Chondrocyte (in vitro differentiated cells): ENCODE measurements around the gene AKAP13. TPM values are rescaled to one million over a fixed set of nuclear protein-coding genes. Genes with fewer than 3 reads are reported as not detected.
A peak's percentile ranks its signal among the peaks of the same experiment; 100 is the strongest.

Experiments
- DNase-seq: peaks from one replicate; pipeline ENCODE4 v3.0.0; 2021; ENCODE audit warnings: mixed read lengths, low spot score
- H3K27ac Mint-ChIP-seq: one replicate; pipeline ENCODE4 v1.8.0; 2021; ENCODE audit warnings: mild to moderate bottlenecking, moderate library complexity, mixed read lengths; ENCODE audit not compliant: unreplicated experiment
- H3K27me3 Mint-ChIP-seq: 2 replicates; pipeline ENCODE4 v1.8.0; 2021; ENCODE audit warnings: low read depth, mixed read lengths
- H3K36me3 Mint-ChIP-seq: 2 replicates; pipeline ENCODE4 v1.8.0; 2021; ENCODE audit warnings: low read depth, mixed read lengths
- H3K4me1 Mint-ChIP-seq: 2 replicates; pipeline ENCODE4 v1.8.0; 2021; ENCODE audit warnings: low read depth, mild to moderate bottlenecking, mixed read lengths
- H3K4me3 Mint-ChIP-seq: one replicate; pipeline ENCODE4 v1.8.0; 2021; ENCODE audit warnings: mild to moderate bottlenecking, moderate library complexity, mixed read lengths; ENCODE audit not compliant: unreplicated experiment
- H3K9me3 Mint-ChIP-seq: 2 replicates; pipeline ENCODE4 v1.8.0; 2021; ENCODE audit warnings: low read depth, mixed read lengths
- CTCF ChIP-seq: fragments of 200-600 bp; sonication (generic); IDR thresholded peaks from 2 replicates; pipeline ENCODE4 v1.5.0; 2021; ENCODE audit warnings: antibody characterized with exemption, mild to moderate bottlenecking, moderate library complexity
- total RNA-seq: library from RNA; stranded (reverse); gene quantifications from 3 replicates; pipeline ENCODE4 v1.2.1, GENCODE V29; 2021

The AKAP13 gene
- total RNA-seq, 1 donor from 2014 or later: 80.6 TPM

GRCh38 chr15:85781099-85781498, 400.7 kb downstream of the AKAP13 start:
- Mint-ChIP-seq H3K27me3 (no peaks in the 10 kb centered on the region), H3K9me3 (no peaks in the 10 kb centered on the region), H3K4me1 (peaks cover 21% of the 10 kb centered on the region), H3K36me3 (no peaks in the 10 kb centered on the region), H3K27ac (no peak overlapping the region), H3K4me3 (no peak overlapping the region)
- no peak for DNase-seq
- no peak for TF ChIP-seq CTCF

- Mint-ChIP-seq H3K27ac (no peak overlapping the region), H3K4me3 (no peak overlapping the region), H3K4me1 (peaks cover 28% of the 10 kb centered on the region), H3K36me3 (no peaks in the 10 kb centered on the region), H3K27me3 (no peaks in the 10 kb centered on the region), H3K9me3 (no peaks in the 10 kb centered on the region)
- no peak for DNase-seq
- no peak for TF ChIP-seq CTCF
These were observed 401.7 kb downstream of the AKAP13 start for GRCh38 chr15:85782064-85782463.

- peak overlapping the region; percentile 16 for H3K4me3 Mint-ChIP-seq
These were observed 405.7 kb downstream of the AKAP13 start for GRCh38 chr15:85785887-85786780.

GRCh38 chr15:85786781-85787114, 406.3 kb downstream of the AKAP13 start:
- Mint-ChIP-seq H3K9me3 (no peaks in the 10 kb centered on the region), H3K4me1 (peaks cover 23% of the 10 kb centered on the region), H3K27me3 (no peaks in the 10 kb centered on the region), H3K4me3 (no peak overlapping the region), H3K36me3 (no peaks in the 10 kb centered on the region), H3K27ac (peak overlapping the region; percentile 90)
- no peak for DNase-seq
- no peak for TF ChIP-seq CTCF

More at GRCh38 chr15:85785887-85786780, 405.7 kb downstream of the AKAP13 start:
- H3K4me1 Mint-ChIP-seq: peaks cover 23% of the 10 kb centered on the region
- no peaks in the 10 kb centered on the region for H3K9me3 Mint-ChIP-seq
- TF ChIP-seq CTCF: no peak
- no peaks in the 10 kb centered on the region for H3K36me3 Mint-ChIP-seq
- no peak for DNase-seq
- no peaks in the 10 kb centered on the region for H3K27me3 Mint-ChIP-seq
- peak overlapping the region; percentile 90 for H3K27ac Mint-ChIP-seq

- H3K36me3 Mint-ChIP-seq: no peaks in the 10 kb centered on the region
- no peak overlapping the region for H3K4me3 Mint-ChIP-seq
- H3K27ac Mint-ChIP-seq: no peak overlapping the region
- H3K27me3 Mint-ChIP-seq: no peaks in the 10 kb centered on the region
- no peak for TF ChIP-seq CTCF
- DNase-seq: no peak
- no peaks in the 10 kb centered on the region for H3K9me3 Mint-ChIP-seq
- H3K4me1 Mint-ChIP-seq: peaks cover 36% of the 10 kb centered on the region
These were observed 408.5 kb downstream of the AKAP13 start for GRCh38 chr15:85788771-85789495.
